ENCODE measurements around the gene ACTL6A.

The ACTL6A gene

GRCh38 chr3:179624451-179624850 is 61.7 kb downstream of the ACTL6A start:
- Mint-ChIP-seq H3K4me3 (no peak overlapping the region), H3K4me1 (no peaks in the 10 kb centered on the region), H3K9me3 (peaks cover 4% of the 10 kb centered on the region), H3K27ac (no peak overlapping the region), H3K36me3 (ENCODE audit: low read depth) (peaks cover 59% of the 10 kb centered on the region), H3K27me3 (ENCODE audit: low read depth) (no peaks in the 10 kb centered on the region)
- TF ChIP-seq, protein P1, sequence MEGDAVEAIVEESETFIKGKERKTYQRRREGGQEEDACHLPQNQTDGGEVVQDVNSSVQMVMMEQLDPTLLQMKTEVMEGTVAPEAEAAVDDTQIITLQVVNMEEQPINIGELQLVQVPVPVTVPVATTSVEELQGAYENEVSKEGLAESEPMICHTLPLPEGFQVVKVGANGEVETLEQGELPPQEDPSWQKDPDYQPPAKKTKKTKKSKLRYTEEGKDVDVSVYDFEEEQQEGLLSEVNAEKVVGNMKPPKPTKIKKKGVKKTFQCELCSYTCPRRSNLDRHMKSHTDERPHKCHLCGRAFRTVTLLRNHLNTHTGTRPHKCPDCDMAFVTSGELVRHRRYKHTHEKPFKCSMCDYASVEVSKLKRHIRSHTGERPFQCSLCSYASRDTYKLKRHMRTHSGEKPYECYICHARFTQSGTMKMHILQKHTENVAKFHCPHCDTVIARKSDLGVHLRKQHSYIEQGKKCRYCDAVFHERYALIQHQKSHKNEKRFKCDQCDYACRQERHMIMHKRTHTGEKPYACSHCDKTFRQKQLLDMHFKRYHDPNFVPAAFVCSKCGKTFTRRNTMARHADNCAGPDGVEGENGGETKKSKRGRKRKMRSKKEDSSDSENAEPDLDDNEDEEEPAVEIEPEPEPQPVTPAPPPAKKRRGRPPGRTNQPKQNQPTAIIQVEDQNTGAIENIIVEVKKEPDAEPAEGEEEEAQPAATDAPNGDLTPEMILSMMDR (IDR thresholded peaks at IDR 0.05; ENCODE audit: unreplicated experiment in 3 of 3), result no peak

DNA sequence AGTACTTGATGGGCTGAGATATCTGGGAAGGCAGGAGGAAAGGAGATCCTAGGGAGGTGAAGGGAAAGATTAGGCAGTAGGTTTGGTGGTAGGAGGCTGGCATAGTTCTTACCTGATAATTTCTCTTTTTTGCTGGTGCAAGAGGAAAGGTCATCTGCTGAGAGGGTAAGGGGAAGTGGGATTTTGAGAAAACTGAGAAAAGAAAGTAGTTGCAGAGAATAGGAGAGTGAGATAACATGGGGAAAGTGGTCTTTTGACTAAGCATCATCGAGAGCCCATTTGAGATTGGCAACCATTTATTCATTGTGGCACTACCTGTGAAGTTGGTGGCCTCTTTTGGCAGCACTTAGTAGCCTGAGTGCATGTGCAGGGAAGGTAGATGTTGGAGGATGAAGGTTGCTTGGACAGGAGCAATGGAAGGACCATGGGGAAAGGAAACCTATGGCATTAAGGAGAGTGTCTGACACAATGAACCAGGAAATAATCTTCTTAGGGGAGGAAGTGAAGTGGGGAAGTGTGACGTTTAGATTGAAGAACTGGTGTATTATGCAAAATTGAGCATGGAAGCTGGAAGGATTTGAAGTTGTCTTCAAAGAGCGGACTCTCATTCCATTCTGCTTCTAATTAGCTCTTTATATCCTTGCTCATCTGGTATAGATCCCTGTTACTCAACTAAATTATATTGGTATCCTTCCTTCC is 68.2 kb downstream of the ACTL6A start:
- Mint-ChIP-seq H3K27me3 (ENCODE audit: low read depth) (no peaks in the 10 kb centered on the region), H3K4me3 (no peak overlapping the region), H3K4me1 (no peaks in the 10 kb centered on the region), H3K9me3 (no peaks in the 10 kb centered on the region), H3K36me3 (ENCODE audit: low read depth) (peaks cover under 1% of the 10 kb centered on the region), H3K27ac (no peak overlapping the region)
- TF ChIP-seq, protein P1 (IDR thresholded peaks at IDR 0.05; ENCODE audit: unreplicated experiment in 3 of 3), result no peak

Measured in nephron (organoid).